Activated T-cell treated with anti-CD3 and anti-CD28 coated beads, Interleukin-2, amount 50 U/mL, for 72 hours (primary cell): Measurements from ENCODE around the gene ADGRG2. TPM values are rescaled to one million over a fixed set of nuclear protein-coding genes. Genes with fewer than 3 reads are reported as not detected.
"Not testable (repeated sequence)": the region's sequence is repeated elsewhere in the genome, so short reads cannot be mapped to it uniquely, and the experiment has no call there.

Experiments used
- ATAC-seq, 2 donors: fragments of 150-1000 bp; cut with Tn5 transposase; replicated peaks in 1 of 2; 2 replicates each; pipeline ENCODE4 v1.10.0; 2021; ENCODE audit warnings: moderate library complexity in 2 of 2, mild to moderate bottlenecking in 1 of 2
- DNase-seq, 2 donors: peaks; one replicate each; pipeline ENCODE4 v3.0.0; 2021 to 2022; ENCODE audit warnings: mixed read lengths in 1 of 2
- H3K27ac Mint-ChIP-seq: one replicate; pipeline ENCODE4 v1.8.0; 2022; ENCODE audit warnings: mild to moderate bottlenecking, moderate library complexity, mixed read lengths
- H3K27me3 Mint-ChIP-seq: one replicate; pipeline ENCODE4 v1.8.0; 2022; ENCODE audit warnings: low read depth, mixed read lengths
- H3K36me3 Mint-ChIP-seq, 2 donors: one replicate each; pipeline ENCODE4 v1.8.0; 2022; ENCODE audit warnings: mixed read lengths in 2 of 2, mild to moderate bottlenecking in 1 of 2; ENCODE audit not compliant: insufficient read depth in 2 of 2
- H3K4me1 Mint-ChIP-seq: one replicate; pipeline ENCODE4 v1.8.0; 2022; ENCODE audit warnings: low read depth, mixed read lengths
- H3K4me3 Mint-ChIP-seq, 2 donors: one replicate each; pipeline ENCODE4 v1.8.0; 2022; ENCODE audit warnings: mild to moderate bottlenecking in 2 of 2, mixed read lengths in 2 of 2, moderate library complexity in 2 of 2
- H3K9me3 Mint-ChIP-seq, 2 donors: one replicate each; pipeline ENCODE4 v1.8.0; 2022; ENCODE audit warnings: mixed read lengths in 2 of 2
- total RNA-seq, 2 donors: library from RNA; stranded (reverse); gene quantifications; one replicate each; pipeline ENCODE4 v1.2.3, GENCODE V29; 2022

The ADGRG2 gene
- total RNA-seq, 2 donors from 2014 or later, result 0.12 TPM; not detected in 1

DNA sequence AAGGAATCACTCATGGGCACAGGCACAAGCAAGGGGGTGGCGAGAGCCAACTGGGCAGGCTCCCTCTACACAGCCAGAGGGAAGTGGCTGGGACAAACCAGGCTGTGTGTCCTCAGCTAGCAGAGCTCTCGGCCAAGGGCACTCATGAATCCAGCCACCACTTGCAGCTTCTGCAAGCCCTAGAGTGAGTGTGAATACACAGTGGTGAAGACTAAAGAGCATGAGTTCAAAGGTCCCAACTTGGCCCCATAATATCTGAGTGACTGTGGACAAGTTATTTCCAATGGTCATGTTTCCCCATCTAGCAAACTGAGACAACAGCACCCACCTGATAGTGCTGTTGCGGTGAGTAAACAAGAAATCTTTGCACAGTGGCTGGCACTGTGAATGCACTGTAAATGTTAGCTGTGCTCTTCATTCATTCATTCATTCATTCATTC, 51.7 kb downstream of the ADGRG2 start:
- H3K36me3 Mint-ChIP-seq, result no peaks in the 10 kb centered on the region
- H3K27me3 Mint-ChIP-seq, result no peaks in the 10 kb centered on the region
- peaks cover 0 to 2% of the 10 kb centered on the region in 2 donors for H3K9me3 Mint-ChIP-seq
- DNase-seq, result no peak
- no peak for ATAC-seq
- no peak overlapping the region for H3K27ac Mint-ChIP-seq
- no peak overlapping the region for H3K4me3 Mint-ChIP-seq
- no peaks in the 10 kb centered on the region for H3K4me1 Mint-ChIP-seq

DNA sequence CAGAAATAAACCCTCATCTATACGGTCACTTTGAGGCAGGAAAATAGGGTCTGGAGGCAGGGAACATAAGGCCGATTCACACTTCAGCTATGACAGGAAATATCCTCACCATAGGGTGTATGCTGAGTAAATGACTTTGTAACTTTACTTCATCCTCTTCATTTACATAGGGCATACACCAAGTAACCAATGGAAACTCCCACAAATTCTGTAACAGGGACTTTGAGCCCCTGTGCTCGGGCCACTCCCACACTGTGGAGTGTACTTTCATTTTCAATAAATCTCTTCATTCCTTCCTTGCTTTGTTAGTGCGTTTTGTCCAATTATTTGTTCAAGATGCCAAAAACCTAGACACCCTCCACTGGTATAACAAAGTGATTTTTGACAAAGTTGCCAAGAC, 55.3 kb downstream of the ADGRG2 start:
- not testable (repeated sequence) for H3K9me3 Mint-ChIP-seq, H3K27me3 Mint-ChIP-seq, H3K36me3 Mint-ChIP-seq, DNase-seq, H3K27ac Mint-ChIP-seq, H3K4me3 Mint-ChIP-seq, ATAC-seq, H3K4me1 Mint-ChIP-seq

DNA sequence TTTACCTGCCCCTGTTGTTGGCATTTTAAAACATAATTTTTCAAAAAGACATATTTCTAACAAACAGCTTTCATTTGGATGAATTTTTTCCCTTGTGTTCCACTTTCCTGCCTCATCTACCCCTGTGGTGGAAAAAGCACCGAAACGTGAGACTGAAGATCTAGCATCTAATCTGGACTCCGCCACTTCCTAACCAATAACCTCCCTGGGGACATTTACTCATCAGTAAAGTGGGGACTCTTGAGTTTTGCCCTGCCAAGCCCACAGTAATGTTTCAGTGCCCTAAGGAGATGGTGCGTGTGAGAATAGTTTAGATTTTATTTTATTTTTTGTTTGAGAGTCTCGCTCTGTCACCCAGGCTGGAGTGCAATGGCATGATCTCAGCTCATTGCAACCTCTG, 56.7 kb downstream of the ADGRG2 start:
- H3K4me3 Mint-ChIP-seq, result no peak overlapping the region
- peaks cover 0 to 6% of the 10 kb centered on the region in 2 donors for H3K9me3 Mint-ChIP-seq
- no peaks in the 10 kb centered on the region for H3K4me1 Mint-ChIP-seq
- no peaks in the 10 kb centered on the region for H3K36me3 Mint-ChIP-seq
- ATAC-seq (no peak), DNase-seq (no peak)
- H3K27ac Mint-ChIP-seq, result no peak overlapping the region
- H3K27me3 Mint-ChIP-seq, result no peaks in the 10 kb centered on the region

DNA sequence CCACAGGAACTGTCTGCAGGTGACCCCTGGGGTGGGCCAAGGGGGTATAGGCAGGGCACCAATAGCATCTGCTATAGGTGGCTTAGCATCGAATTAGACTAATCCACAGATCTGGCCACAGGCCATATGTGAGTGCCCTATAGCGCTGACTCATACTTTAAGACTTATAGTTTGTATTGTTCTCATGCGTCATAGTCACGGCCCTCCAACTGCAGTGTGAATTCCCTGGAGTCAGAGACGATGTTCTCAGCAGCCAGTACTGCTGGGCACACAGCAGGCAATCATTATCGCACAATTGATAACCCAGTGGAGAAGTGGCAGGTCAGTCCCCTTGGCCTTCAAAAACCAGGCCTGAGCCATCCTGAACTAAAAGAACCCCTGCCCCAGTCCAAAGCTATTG, 58.1 kb downstream of the ADGRG2 start:
- DNase-seq (no peak), ATAC-seq (no peak)
- Mint-ChIP-seq H3K9me3 (peaks cover 0 to 6% of the 10 kb centered on the region in 2 donors), H3K4me1 (no peaks in the 10 kb centered on the region), H3K27ac (no peak overlapping the region), H3K36me3 (no peaks in the 10 kb centered on the region), H3K4me3 (no peak overlapping the region), H3K27me3 (no peaks in the 10 kb centered on the region)

DNA sequence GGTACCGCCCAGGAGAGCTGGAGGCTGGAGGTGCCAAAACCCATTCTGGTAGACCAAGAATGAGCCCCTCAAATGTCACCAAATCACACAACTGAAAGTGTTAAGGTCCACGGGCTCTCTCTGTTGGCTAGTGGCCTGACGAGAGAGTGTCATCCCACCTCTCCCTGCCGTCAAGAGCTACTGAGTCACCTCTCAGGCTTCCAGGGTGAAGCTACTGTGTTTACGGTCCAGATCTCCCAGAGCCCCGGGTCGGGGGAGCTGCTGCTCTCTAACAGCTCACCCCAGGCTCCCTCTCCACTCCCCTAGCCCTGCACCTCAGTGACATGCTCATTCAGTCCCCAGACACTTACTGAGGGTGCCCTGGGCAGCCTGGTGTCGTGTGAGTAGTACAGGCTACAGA, 59.2 kb downstream of the ADGRG2 start:
- no peaks in the 10 kb centered on the region for H3K27me3 Mint-ChIP-seq
- no peak overlapping the region for H3K4me3 Mint-ChIP-seq
- no peak for DNase-seq
- peaks cover 0 to 6% of the 10 kb centered on the region in 2 donors for H3K9me3 Mint-ChIP-seq
- no peak overlapping the region for H3K27ac Mint-ChIP-seq
- no peaks in the 10 kb centered on the region for H3K36me3 Mint-ChIP-seq
- H3K4me1 Mint-ChIP-seq, result no peaks in the 10 kb centered on the region
- ATAC-seq, result no peak

DNA sequence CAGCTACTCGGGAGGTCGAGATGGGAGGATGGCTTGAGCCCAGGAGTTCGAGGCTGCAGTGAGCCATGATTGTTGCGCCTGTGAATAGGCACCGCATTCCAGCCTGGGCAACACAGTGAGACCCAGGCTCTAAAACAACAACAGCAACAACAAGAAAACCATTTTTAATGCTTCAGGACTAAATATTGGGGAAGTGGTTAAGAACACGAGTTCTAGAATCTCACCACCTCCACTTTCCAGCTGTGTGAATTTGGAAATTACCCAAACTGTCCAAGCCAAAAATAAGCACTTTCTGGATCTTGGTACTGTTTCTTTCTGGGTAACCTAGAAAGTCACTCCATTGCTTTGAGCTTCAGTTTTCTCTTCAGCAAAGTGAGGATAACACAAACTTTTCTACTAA, 63.2 kb downstream of the ADGRG2 start:
- no peaks in the 10 kb centered on the region for H3K27me3 Mint-ChIP-seq

DNA sequence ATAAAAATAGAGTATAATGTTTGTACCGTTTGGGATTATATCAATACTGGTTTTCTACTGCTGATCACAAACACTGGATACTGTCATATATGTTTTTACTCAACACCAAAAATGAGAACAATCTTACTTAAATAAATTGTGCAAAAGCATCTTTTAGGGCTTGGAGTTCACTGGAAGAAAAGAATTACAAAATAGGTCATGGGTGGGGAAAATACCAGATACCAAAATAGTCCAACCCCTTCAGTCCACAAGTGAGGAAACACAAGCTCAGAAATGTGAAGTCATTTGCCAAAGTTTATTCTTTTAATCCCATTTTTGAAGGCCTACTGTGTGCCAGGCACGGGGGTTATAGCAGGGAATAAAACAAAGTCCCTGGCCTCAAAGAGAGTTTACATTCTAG, 64.4 kb downstream of the ADGRG2 start:
- ATAC-seq (no peak), DNase-seq (no peak)
- Mint-ChIP-seq H3K27ac (no peak overlapping the region), H3K27me3 (no peaks in the 10 kb centered on the region), H3K9me3 (peaks cover 0 to 6% of the 10 kb centered on the region in 2 donors), H3K4me1 (no peaks in the 10 kb centered on the region), H3K4me3 (no peak overlapping the region), H3K36me3 (no peaks in the 10 kb centered on the region)

More for the DNA sequence above, 63.2 kb downstream of the ADGRG2 start:
- DNase-seq (no peak), ATAC-seq (no peak)
- Mint-ChIP-seq H3K4me3 (no peak overlapping the region), H3K4me1 (no peaks in the 10 kb centered on the region), H3K27ac (no peak overlapping the region), H3K9me3 (peaks cover 0 to 6% of the 10 kb centered on the region in 2 donors), H3K36me3 (no peaks in the 10 kb centered on the region)

DNA sequence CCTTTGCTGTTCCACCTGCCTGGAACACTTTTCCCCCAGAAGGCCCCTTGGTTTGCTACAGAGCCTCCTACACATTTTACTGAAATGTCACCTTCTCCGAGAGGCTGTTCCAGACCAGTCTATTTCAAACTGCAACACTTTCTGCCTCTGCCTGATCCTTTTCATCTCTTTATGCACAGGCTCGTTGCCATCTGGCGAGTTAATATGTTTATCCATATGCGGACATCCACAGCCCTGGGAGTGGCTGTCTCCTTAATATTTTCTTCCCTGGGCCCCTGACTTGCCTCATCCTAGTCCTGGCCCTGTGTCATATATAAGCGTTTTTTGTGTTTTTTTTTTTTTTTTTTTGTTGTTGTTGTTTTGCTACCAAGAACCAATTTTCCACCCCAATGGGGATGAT, 73.2 kb downstream of the ADGRG2 start:
- Mint-ChIP-seq H3K4me3 (no peak overlapping the region), H3K36me3 (no peaks in the 10 kb centered on the region), H3K27me3 (peaks cover 7% of the 10 kb centered on the region), H3K9me3 (no peaks in the 10 kb centered on the region), H3K27ac (no peak overlapping the region), H3K4me1 (no peaks in the 10 kb centered on the region)
- ATAC-seq (no peak), DNase-seq (no peak)

DNA sequence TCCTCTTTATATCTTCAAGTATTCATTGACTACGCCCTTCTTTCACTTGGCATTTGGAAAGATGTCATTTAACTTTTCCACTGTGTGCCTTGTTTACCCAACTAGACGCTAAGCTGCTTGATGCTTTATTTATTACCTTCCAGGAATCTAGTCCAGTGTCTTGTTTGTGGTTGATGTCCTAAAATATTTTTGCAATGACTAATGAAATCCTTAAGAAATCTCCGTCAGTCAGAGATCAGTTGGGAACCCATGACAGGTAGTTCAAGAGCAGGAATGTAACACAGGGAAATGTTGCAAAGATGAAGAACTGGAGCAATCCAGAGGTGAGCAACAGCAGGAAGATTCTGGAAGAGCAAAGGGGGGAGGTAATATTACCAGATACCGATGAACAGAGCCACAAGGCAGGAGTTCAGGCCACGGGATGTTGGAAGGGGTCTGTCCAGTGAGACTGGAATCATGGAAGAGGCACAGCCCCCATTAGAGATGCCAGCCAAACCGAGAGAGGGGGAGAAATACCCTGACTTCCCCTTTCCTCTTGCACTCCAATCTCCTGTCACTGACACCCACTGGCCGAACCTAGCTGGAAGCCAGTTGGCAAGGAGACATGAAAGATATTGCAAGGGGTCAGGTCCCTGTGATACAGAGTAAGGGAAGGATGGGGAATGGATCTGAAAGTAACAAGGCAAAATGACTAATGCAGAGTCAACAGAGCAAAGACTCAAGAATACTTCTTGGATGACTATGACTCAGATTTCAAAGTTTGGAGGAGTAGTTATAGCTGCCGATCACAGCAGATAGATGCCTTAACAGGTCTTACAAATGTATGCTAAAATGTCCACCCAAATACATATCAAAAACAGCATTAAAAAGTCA, 75.7 kb downstream of the ADGRG2 start:
- no peak for ATAC-seq
- Mint-ChIP-seq H3K4me3 (no peak overlapping the region), H3K27ac (no peak overlapping the region), H3K4me1 (no peaks in the 10 kb centered on the region), H3K27me3 (peaks cover 7% of the 10 kb centered on the region), H3K9me3 (no peaks in the 10 kb centered on the region), H3K36me3 (no peaks in the 10 kb centered on the region)
- DNase-seq, result no peak

DNA sequence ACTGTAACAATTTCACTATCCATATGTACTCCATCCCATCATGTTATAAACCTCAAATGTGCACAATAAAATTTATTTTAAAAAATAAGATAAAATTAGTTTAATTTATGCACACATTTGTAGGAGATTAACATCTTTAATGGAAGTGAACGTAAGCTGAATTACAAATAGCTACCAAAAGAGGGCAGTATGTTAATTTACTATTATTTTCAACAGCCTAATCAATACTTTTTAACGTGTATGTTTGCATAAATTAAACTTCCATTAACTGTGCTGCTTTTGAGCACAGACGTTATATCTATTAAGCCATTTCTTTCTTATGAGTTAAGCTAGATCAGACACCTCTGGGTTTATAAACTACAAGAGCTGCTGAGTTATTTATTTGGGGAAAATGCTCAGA, 81.9 kb downstream of the ADGRG2 start:
- ATAC-seq, result no peak
- peaks cover 6% of the 10 kb centered on the region for H3K27me3 Mint-ChIP-seq
- no peaks in the 10 kb centered on the region for H3K9me3 Mint-ChIP-seq
- H3K36me3 Mint-ChIP-seq, result no peaks in the 10 kb centered on the region
- no peak overlapping the region for H3K27ac Mint-ChIP-seq
- no peak for DNase-seq
- H3K4me3 Mint-ChIP-seq, result no peak overlapping the region
- no peaks in the 10 kb centered on the region for H3K4me1 Mint-ChIP-seq

DNA sequence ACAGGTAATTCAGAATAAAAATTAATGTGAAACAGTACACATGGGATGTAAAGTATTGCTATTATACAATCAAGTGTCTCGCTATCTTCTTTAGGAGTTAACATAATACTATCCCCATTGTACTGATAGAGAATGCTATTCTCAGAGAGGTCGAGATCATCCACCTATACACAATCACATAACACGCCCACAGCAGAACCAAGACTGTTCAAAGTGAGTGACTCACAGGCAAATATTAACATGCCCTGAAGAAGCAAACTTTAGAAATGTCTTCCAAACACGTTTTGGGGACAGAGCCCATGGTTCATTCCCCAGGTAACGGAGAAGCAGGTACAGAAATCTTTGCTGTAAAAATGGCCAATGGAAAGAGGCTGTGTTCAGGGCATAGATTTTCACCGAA, 88.2 kb downstream of the ADGRG2 start:
- DNase-seq (no peak), ATAC-seq (no peak)
- H3K36me3 Mint-ChIP-seq, result no peaks in the 10 kb centered on the region

DNA sequence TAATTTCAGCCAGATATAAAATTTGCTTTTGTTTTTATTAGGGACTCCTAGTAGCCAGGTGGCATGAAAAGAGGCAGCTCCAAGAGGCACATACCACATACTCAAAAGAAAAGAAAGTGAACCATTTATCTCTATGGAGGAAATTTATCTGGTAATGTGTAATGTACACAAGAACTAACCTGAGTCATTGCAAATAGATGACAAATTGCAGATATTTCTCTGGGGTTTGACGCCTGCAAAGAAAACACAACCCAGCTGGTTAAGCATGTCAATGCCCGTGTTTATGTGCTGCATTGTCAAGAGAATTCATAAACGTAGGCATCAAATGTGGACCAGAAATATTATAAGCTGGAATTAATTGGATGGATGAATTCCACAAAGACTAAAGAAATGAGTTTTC, 91.5 kb downstream of the ADGRG2 start:
- Mint-ChIP-seq H3K4me3 (no peak overlapping the region), H3K27ac (no peak overlapping the region), H3K4me1 (no peaks in the 10 kb centered on the region), H3K9me3 (no peaks in the 10 kb centered on the region), H3K27me3 (peaks cover 10% of the 10 kb centered on the region), H3K36me3 (no peaks in the 10 kb centered on the region)
- ATAC-seq (no peak), DNase-seq (no peak)

More for the DNA sequence above, 88.2 kb downstream of the ADGRG2 start:
- Mint-ChIP-seq H3K9me3 (no peaks in the 10 kb centered on the region), H3K4me3 (no peak overlapping the region), H3K27ac (no peak overlapping the region), H3K4me1 (no peaks in the 10 kb centered on the region), H3K27me3 (peaks cover 15% of the 10 kb centered on the region)

DNA sequence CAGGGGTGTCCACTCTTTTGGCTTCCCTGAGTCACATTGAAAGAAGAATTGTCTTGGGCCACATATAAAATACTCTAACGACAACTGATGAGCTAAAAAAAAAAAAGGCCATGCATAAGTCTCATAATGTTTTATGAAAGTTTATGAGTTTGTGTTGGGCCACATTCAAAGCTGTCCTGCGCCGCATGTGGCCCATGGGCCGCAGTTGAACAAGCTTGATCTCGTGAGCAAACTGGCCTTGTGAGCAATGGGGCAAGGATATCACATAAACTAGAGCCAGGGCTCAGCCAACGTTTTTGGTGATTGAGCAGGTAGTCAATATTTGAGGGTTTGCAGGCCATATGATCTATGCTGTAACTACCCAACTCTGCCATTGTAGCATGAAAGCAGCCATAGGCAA, 93.7 kb downstream of the ADGRG2 start:
- Mint-ChIP-seq H3K36me3 (no peaks in the 10 kb centered on the region), H3K27ac (no peak overlapping the region), H3K27me3 (peaks cover 10% of the 10 kb centered on the region), H3K4me3 (no peak overlapping the region), H3K4me1 (no peaks in the 10 kb centered on the region), H3K9me3 (no peaks in the 10 kb centered on the region)
- DNase-seq (no peak), ATAC-seq (no peak)

DNA sequence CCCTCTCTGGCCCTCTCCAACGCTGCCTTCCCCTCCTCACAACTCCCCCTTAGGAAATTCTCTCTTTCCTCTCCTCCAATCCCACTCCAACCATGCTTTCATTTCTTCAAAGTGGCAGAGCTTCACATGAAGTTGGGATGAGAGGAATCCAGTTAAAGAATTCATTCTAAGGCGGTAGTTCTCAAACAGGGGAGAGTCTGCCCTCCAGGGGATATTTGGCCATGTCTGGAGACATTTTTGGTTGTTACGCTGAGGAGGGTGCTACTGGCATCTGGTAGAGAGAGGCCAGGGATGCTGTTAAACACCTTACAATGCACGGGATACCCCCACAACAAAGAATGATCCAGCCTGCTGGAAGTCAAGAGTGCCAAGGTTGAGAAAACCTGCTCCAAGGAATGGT, 97.9 kb downstream of the ADGRG2 start:
- Mint-ChIP-seq H3K27ac (no peak overlapping the region), H3K4me1 (no peaks in the 10 kb centered on the region), H3K36me3 (no peaks in the 10 kb centered on the region), H3K4me3 (no peak overlapping the region), H3K27me3 (no peaks in the 10 kb centered on the region), H3K9me3 (no peaks in the 10 kb centered on the region)
- ATAC-seq, result no peak
- DNase-seq, result no peak
